Nephron progenitor cell (in vitro differentiated cells): ENCODE measurements around the gene NINL.

ENCODE experiments used
- DNase-seq: peaks from one replicate; pipeline ENCODE4 v3.0.0; 2021
- H3K27ac Mint-ChIP-seq: 2 replicates; pipeline ENCODE4 v1.8.0; 2021; ENCODE audit warnings: mild to moderate bottlenecking, moderate library complexity, mixed read lengths
- H3K27me3 Mint-ChIP-seq: 2 replicates; pipeline ENCODE4 v1.8.0; 2021; ENCODE audit warnings: mild to moderate bottlenecking, low read depth, mixed read lengths; ENCODE audit not compliant: poor library complexity
- H3K36me3 Mint-ChIP-seq: 2 replicates; pipeline ENCODE4 v1.8.0; 2021; ENCODE audit warnings: low read depth, mixed read lengths
- H3K4me1 Mint-ChIP-seq: 2 replicates; pipeline ENCODE4 v1.8.0; 2021; ENCODE audit warnings: mixed read lengths
- H3K4me3 Mint-ChIP-seq: 2 replicates; pipeline ENCODE4 v1.8.0; 2021; ENCODE audit warnings: mild to moderate bottlenecking, moderate library complexity, mixed read lengths
- H3K9me3 Mint-ChIP-seq: 2 replicates; pipeline ENCODE4 v1.8.0; 2021; ENCODE audit warnings: mild to moderate bottlenecking, moderate library complexity, mixed read lengths
- CTCF ChIP-seq: fragments of 200-600 bp; sonication (generic); IDR thresholded peaks from 2 replicates; pipeline ENCODE4 v1.5.0; 2021; ENCODE audit warnings: antibody characterized with exemption

The NINL gene

DNA sequence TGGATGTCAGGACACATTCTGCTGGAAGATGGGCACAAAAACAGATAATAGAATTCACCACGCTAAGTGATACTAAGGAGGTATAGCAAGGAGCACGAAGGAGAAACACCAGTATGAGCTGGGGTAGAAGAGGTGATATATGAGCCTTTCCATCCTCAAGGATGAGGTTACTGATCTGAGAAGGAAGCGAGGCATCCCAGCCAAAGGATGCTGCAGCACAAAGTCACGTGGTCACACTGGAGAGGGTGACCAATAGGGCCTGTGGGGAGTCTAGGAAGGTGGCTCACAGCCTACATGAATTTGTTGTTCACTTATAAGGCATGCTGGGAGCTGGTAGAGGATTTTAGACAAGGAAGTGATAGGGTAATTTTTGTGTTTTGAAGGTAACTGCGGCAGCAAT is 176.4 kb downstream of the NINL start:
- Mint-ChIP-seq H3K27ac (no peak overlapping the region), H3K4me1 (peaks cover 24% of the 10 kb centered on the region), H3K27me3 (peaks cover 5% of the 10 kb centered on the region), H3K36me3 (peaks cover 17% of the 10 kb centered on the region), H3K4me3 (peak overlapping the region; percentile 95), H3K9me3 (peaks cover 27% of the 10 kb centered on the region)
- no peak for TF ChIP-seq CTCF
- DNase-seq = no peak

DNA sequence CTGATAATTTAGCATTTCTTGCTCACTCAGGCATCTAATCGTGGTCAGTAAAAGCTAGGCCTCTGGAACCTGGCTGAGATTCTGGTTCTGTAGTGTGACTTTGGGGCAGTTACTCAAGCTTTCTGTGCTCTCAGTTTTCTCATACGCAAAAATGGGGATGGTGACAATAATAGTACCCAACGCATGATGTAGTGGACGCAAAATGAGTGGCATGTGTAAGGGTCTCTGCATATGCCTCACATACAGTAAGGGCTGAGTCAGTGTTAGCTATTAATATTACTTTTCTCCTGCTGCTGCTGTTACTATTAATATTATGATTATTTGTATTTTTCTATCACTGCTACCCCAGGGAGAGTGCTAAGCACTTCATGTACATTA is 177.2 kb downstream of the NINL start:
- Mint-ChIP-seq H3K4me1 (peaks cover 24% of the 10 kb centered on the region), H3K27ac (no peak overlapping the region), H3K27me3 (peaks cover 5% of the 10 kb centered on the region), H3K36me3 (peaks cover 17% of the 10 kb centered on the region), H3K9me3 (peaks cover 34% of the 10 kb centered on the region), H3K4me3 (peak overlapping the region; percentile 95)
- no peak for TF ChIP-seq CTCF
- no peak for DNase-seq

DNA sequence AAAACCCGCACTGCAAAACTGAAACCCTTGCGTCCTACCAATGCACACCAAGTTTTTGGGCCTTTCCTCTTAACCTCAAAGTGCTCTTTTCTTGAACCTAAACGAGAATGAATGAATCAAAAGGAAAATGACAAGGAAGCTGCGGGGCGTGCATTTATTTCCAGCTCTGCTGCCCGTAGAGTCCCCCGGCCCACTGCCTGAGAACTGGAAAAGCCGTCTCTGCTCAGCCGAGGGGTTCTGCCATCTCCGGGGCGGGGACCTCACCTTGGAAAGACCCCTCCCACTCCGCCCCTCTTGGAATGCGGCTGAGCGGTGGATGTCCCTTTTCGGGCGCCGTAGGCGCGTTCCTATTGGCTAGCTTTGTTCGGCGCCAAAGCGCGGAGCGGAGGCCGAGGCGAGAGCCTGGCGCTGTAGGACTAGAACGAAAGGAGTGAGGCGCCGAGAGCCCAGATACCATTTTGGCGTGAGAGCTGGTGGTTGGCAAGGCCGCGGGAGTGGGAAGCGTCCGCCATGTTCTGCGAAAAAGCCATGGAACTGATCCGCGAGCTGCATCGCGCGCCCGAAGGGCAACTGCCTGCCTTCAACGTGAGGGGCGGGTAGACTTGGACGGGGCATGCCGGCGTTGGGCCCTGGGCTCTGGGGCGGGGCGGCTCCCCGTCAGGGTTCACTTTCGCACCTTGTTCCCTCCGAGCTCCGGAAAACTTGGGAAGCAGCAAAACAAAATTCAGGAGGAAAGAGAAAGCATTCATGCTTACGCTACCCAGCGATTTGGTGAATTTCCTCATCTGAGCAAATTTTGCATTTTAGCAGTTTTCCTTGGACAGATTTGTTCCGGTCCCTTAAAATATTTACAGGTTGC is 177.8 kb downstream of the NINL start, which contains the start of gene GINS1:
Gene GINS1, plus strand, starts transcription at position 363 of the 859 bp plus-strand sequence. Its CDS starts 148 bp downstream, at position 511.
- Mint-ChIP-seq H3K9me3 (peaks cover 40% of the 10 kb centered on the region), H3K36me3 (peaks cover 22% of the 10 kb centered on the region), H3K4me3 (peak within 1 kb of the TSS; percentile 95), H3K27me3 (peaks cover 8% of the 10 kb centered on the region), H3K4me1 (peaks cover 24% of the 10 kb centered on the region), H3K27ac (peak within 1 kb of the TSS; percentile 99)
- peak; percentile 93 for DNase-seq
- TF ChIP-seq CTCF = no peak
